GM21515 (cell line): ENCODE results near the gene PRKAG2.
"Not testable (repeated sequence)": the region's sequence is repeated elsewhere in the genome, so short reads cannot be mapped to it uniquely, and the experiment has no call there.

ENCODE experiments used
- ATAC-seq: cut with Tn5 transposase; IDR thresholded peaks from one replicate; pipeline ENCODE4 v1.9.1; 2021; ENCODE audit not compliant: unreplicated experiment

PRKAG2 gene

DNA sequence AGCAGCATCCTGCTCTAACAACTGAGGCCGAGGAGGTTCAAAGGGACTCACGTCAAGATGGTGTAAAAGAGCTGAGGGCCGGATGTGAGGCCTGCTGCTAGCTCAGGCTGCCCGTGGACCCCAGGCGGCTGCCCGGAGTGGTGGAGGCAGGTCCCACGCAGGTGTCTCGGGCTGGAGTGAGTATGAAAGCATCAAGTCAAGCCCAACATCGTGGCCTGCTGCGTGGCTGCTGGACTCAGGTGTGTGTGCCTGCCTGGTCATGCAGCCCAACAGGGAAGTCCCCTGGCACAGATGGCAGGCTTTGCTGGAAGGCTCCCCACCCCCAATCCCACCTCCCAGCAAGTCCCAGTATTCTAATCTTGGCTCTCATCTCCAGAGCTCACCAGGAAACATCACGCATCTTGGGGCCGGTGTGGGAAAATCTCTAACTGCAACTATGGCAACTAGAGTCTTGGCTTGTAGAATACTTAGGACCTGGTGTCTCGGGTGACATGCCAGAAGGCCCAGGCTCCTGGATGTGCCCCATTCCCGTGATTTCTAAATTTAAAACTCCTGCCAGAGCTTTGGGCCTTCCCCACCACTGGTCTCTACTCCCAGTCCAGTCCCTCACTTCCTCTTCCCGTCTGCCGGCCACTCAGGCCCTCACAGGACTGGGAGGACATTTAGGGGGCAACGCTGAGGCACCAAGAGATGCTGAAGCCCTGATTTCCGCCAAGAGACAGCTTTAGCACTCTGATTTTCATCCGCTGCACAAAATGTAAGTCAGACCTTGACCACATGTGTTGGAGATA lies 85.9 kb downstream of the PRKAG2 start:
- ATAC-seq: no peak

DNA sequence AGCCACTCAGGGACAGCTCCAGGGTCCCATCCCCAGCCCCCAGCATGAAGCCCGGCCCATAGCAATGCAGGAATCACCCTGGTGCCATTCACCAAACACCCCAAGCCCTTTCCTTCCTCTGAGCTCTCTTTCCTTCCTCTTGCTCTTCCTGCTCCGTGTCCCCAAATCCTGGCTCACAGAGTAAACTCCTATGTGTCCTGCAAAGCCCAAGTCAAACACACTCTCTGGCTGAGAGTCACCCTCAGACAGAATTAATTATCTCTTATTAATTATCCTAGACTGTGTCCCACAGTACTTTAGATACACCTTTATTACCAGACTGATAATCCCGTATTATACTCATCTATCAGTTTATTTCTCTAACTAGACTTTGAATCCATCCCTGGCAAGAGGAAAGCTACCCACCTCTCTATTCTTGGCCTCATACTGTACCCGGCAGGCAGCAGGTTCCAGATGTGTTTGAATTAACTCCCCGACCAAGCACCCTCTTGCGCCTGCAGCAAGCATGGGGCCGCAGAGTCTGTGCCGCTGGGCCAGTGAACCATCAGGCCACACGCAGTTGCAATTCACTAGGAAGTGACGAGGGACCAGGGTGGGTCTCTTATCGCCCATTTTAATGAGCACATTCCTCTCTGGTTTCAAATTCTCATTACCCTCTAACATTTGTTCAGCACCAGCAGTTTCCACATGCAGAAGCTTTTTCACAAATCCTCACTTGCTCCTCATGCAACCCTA lies 86.7 kb downstream of the PRKAG2 start:
- no peak for ATAC-seq

DNA sequence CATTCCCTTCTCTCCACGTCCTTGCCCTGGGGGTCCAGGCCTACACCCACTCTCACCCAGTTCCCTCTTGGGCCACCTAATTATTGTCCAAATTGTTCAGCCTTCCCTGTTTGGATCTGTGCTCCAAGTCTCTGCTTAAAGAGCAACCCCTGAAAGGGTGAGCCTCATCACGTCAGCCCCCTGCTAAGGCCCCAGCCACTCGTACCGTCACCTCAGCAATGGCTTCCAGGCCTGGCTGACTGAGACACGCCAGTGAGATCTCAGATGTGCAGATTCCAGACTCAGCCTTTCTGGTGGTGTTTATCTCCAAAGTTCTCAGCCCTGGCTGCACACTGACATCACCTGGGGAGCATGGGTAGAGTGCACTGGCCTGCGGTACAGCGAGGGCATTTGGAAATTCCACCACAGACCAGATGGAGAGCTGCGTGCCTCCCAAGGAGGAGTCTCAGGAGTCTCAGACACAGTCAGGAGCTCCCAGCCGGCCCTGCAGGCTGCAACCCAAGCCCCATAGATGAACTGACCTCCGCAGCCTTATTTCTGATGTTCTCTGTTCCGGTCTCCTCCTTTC lies 87.5 kb downstream of the PRKAG2 start:
- no peak for ATAC-seq

DNA sequence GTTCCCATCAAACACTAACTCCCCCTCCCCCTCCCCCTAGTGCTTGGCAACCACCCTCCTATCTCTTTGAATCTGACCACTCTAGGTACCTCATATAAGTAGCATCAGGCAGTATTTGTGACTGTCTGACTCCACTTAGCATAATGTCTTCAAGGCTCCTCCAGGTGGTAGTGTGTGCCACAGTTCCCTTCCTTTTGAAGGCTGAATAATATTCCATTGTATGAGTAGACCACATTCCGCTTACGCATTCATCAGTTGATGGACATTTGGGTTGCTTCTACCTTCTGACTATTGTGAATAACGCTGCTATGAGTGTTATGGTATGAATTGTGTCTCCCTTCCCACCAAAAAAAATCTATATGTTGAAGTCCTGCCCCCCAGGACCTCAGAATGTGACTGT lies 89.6 kb downstream of the PRKAG2 start:
- ATAC-seq: no peak

DNA sequence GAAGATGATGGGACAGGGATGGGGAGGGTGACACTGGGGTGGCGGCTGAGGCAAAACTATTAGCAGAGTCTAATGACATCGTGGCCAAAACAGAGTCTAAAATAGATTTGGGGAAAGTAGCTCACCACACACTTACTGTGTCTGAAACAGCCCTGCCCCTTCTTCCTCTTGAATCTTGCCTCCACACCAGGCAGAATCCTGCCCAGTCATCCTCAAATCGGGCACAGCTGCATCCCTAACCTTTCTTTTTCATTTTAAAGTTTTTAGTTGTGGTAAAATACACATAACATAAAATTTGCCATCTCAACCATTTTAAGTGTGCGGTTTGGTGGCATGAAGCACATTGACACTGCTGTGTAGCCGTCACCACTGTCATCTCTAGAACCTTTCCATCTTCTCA lies 90.0 kb downstream of the PRKAG2 start:
- ATAC-seq: no peak

DNA sequence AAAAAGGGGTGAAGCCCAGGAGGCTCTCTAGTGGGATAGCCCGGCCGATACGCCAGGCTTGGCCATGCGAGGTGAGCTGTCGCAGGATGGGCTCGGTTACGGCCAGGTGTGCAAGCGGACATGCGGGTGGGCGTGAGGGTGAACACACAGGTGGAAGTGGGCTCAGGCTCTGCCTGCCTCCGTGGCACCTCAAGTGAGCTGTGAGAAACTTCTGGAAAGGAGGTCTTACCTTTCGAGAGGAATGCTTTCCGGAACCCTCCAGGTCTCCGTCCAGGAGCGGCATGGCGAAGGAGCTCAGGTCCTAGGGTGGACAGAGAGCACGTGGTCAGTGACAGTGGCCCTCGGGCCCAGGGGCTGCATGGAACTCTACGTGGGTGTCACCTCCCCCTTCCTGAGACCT lies 90.7 kb downstream of the PRKAG2 start:
- ATAC-seq: no peak

DNA sequence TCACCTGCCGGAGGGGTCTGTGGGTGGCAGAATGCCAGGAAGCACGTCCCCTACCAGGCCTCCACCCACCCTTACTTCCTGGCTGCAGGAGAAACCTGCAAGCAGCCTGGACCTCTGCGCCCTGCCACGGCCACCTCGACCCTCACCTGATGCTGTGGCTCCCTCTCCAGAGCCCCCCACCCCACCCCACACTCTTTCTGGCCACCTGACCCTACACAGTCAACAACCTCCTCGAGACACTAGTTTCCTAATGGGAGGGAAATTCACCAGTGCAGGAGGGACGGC lies 91.3 kb downstream of the PRKAG2 start:
- no peak for ATAC-seq

DNA sequence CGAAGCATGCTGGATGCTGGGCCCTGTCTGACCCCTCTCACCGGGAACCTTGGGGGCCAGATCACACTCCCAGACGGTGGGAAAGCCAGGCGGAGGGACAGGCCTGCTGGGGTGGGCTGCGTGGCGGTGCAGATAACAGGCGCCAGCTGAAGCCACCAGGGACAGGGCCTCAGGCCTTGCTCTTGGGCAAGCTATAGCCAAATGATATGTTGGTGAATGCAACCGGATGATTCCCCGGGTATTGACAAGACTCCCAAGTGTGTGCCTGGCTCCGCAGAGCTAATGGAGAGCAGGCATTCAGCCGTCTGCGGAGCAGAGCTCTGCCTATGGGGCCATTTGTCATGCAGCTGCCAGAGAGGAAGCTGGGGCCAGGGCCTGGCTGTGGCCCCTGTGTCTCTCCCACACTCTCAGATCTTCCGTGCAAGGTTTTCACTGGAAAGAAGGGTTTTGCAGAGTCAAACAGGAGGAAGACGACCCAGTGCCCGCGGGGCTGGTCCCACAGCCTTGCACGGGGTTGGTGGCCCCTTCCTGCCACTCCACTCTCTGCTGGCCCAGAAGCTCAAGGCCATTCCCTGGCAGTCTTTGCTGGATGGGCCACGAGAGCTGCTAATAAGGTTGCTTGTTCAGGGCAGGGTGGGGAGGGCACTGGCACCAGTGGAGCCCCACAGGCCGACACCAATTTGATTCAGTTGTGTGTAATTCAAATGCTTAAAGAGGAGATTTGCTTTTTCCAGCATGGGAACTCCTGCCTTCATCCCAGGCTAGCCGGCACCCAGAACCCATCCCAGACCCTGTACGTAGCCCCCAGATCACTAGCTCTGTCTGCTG lies 91.8 kb downstream of the PRKAG2 start:
- no peak for ATAC-seq

DNA sequence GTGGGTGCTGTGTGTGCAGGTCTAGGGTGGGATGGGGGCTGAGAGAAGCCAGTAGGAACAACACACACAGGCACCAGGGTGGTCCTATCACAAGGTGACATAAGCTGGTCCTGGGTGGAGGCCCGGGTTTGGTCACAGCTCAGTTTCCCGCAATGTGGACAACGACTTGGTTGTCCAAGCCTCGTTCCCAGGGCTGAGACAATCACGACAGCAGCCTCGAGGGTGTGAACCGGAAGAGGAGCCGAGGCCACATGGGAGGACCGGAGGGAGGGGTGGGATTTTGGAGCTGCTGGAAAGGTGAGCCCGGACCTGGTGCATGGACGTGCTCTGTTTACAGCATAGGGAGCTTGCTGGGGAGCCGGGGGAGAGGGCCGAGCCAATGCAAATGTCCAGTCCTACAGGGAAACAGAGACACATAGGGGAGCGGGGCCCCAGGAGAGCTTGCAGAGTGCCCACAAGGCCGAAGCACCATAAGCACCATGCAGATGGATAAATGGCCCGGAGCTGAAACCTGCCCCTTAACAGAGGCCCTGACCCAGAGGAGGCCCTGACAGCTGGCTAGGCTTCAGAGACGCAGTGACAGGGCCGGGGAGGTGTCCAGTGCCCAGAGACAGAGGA lies 92.8 kb downstream of the PRKAG2 start:
- no peak for ATAC-seq

DNA sequence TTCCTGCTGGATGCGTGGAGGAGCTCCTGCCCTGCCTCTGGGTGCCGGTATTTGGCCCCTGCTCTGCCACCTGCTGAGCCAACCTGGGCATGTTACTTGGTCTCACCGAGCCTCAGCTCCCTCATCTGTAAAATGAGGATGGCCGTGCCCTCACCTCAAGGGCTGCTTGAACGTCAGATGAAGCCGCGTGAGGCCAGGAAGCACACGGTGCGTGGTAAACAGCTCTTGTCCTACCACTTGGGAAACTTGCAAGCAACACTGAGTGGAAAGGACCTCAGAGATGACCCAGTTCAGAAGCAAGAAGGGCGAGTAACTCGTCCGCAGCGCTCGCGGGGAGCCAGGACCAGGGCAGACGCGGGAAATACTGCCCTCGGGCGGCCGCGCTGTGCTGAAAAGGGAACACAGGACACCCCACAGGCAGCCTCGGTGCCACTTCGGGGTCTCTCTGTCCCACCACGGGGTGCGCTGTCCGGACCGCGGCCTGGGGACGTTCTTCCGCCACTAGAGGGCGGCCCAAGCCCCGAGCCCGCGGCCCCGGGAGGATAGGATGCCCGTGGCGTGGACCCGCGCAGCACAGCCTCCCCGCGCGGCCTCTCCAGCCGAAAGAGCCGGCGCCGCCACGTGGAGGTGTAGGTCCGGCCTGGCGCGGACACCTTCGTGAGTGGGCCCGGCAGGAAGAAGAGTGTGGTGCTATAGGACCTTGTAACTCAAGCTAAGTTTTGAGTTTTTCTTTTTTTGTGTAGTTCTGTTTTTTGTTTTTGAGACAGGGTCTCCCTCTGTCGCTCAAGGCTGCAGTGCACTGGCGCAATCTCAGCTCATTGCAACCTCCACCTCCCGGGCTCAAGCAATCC lies 94.1 kb downstream of the PRKAG2 start:
- peak; percentile 95 for ATAC-seq

DNA sequence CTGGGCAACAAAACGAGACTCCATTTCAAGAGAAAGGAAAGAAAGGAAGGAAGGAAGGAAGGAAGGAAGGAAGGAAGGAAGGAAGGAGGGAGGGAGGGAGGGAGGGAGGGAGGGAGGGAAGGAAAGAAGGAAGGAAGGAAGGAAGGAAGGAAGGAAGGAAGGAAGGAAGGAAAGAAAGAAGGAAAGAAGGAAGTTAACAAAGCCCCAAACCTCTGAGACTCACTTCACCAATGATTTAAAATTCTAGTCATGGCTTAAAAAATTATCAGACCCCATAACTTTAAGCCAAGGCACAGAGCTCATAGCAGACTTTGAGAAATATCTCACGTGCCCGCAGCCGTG lies 94.7 kb downstream of the PRKAG2 start:
- ATAC-seq: not testable (repeated sequence)

DNA sequence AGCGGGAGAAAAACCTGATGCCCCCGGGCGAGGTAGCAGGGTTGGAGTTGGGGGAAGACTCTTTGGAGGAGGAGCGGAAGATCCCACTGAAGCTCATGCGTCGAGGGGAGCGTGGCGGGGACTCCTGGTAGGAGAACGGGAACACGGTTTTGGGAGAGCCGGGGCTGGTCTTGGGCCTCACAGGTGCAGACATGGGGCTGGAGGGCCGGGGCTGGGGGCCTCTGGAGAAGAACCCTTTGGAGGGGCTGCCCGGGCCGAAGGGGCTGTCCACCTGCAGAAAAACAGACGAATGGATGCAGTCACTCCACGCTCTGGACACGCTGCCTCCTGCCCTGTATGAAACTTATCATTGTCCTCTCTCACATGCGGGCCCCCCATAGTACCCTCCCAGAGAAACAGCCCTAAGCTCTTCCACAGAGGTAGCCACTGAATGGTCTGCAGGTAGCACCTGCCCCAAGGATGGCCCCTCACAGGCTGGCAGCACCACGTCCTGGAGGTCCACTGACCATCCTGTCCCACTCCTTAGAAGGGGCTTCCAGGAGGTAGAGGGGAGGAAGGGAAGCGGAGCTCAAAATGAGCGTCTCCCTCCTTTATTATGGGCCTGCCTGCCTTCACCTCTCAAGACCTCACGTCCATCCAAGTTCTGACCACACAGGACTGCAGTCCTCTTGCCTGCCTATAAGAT lies 95.6 kb downstream of the PRKAG2 start:
- no peak for ATAC-seq

DNA sequence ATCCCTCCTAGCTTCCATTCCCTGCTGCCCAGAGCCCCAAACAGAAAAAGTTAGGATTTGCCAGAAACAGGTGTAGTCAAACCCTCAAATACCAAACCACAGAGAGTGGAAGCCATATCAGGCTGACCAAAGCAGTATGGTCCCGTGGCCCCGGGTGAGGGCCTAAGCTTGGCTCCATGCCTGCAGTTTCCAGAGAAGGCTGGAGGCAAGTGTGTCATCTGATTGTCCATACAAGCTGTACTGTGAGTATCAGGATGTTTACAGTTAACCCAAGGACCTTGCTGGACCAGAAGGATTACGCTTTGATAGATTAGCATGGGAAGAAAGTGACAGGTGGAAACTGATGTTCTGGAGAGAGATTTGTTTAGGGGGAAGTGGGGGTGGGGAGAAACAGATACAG lies 96.3 kb downstream of the PRKAG2 start:
- ATAC-seq: no peak

DNA sequence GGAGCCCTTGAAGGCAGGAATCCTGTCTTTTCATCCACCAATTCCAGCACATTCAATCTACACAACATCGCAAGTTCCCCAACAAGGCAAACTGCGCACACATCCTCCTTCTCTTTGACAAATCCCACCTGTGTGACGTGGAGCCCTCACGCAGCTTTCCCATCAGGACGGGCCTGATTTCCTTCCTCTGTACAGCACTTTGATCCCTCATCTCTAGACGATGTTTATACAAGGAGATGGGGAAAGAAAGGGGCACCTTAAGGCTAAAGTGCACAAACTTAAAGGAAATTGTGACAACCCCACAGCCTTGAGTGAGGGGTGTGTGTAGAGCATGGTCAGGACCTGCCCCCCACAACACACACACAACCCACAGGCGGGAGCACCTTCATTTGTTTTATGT lies 97.2 kb downstream of the PRKAG2 start:
- ATAC-seq: no peak

DNA sequence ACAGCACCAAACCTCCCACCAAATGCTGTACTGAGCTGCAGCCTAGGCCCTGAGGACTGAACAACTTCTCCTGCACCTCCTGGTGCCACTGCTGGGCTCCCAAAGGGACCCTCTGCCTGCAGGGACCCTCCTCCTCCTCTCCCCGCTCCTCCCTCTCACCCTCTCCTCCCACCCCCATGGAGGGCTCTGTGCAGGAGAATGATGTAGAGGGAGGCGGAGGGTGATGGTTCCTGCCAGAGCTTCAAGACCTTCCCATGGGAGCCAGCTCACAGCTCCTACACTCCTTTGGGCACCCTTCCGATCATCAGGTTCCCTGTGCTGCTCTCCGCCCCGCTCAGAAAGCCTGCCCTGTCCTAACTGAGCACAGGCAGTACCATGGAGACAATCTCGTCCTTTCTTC lies 97.7 kb downstream of the PRKAG2 start:
- ATAC-seq: no peak

DNA sequence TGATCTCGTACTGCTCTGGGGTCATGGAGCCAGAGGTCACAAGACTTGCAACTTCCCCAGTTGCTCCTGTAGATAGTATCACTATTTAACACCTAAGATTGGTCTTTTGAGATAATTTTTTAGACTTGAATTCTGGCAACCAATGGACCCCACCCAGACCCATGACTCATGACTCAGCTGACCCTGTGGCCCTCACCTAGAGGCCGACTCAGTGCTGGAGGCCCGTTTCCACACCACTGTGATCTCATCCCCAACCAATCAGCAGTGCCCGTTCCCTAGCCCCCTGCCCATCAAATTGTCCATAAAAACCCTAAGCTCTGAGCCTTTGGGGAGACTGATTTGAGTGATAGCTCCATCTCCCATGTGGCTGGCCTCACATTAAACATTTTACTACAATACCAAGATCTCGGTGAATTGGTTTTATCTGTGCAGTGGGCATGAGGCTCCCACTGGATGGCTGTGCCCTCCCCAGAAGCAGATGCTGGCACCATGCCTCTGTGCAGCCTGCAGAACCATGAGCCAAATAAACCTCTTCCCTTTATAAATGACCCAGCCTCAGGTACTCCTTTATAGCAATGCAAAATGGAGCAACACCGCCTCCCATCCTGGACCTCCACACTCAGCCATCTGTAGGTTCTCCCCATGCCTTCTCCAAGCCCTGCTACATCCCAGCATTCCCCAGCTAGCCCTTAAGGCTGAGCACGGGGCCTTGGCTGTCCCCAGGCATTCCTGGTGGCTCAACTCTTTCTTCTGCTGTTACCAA lies 98.8 kb downstream of the PRKAG2 start:
- ATAC-seq: no peak

DNA sequence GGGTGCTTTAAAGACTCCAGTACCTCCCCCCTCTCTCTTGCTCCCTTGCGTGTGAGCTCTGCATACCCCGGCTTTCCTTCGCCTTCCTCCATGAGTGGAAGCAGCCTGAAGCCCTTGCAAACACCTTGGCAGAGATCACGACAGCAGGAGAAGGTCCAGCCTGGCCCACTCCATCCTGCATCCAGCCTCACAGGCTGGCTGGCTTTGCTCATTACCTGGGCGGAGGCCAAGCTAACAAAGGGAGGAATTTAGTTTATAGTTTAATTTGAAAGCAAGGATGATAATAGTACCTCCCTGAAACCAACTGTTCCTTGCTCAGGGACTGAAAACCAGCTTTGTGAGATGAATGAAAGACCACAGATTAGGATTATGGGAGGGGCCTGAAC lies 99.4 kb downstream of the PRKAG2 start:
- no peak for ATAC-seq

DNA sequence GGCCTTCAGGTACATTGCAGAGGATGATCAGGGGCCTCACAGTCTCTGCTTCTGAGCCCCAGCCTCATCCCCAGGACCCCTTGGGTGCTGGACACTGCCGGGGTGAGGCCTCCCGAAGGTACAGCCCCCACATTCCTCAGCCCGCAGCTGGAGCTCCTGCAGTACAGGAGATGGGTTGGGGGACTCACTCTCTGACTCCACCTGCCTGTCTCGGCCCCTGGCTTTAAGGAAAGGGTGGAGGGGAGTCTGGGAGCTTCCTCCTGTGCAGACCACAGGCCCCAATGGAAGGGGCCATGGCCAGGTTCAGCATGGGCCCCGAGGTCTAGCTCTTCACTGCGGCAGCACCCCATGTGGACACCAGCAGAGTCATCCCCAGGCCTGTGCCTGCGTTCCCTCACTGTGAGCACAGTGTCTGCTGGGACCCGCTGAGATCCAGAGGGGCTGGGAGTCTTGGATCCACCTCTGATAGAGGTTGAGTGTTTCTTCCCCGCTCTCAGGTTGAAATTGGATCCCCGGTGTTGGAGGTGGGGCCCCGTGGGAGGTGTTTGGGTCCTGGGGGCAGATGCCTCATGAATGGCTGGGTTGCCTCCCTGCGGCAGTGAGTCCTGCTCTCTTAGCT lies 99.9 kb downstream of the PRKAG2 start:
- ATAC-seq: no peak

DNA sequence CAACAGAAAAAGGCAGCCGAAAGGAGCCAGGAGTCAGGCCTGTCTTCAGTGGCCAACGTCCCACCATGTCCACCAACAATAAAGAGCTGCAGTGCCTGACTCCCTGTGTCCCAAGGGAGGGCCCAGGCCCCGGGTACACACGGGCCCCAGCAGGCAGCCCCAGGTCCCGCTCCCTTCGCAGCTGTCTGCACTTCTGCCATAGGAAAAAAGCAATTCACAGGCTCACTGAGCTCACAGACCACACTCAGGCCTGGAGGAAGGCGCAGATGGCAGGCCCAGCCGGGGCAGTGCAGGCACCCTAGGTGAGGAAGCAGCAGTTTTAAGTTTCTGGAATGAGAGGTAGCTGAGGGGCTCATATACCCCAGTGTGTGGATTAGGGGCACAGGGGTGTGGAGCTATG lies 100.5 kb downstream of the PRKAG2 start:
- no peak for ATAC-seq
